ENCODE results near the gene PRPF31. TPM values are rescaled to one million over a fixed set of nuclear protein-coding genes. Genes with fewer than 3 reads are reported as not detected.

Gene PRPF31
- total RNA-seq, 4 donors from 2014 or later: 17.9 to 97.3 (median 52.6) TPM

DNA sequence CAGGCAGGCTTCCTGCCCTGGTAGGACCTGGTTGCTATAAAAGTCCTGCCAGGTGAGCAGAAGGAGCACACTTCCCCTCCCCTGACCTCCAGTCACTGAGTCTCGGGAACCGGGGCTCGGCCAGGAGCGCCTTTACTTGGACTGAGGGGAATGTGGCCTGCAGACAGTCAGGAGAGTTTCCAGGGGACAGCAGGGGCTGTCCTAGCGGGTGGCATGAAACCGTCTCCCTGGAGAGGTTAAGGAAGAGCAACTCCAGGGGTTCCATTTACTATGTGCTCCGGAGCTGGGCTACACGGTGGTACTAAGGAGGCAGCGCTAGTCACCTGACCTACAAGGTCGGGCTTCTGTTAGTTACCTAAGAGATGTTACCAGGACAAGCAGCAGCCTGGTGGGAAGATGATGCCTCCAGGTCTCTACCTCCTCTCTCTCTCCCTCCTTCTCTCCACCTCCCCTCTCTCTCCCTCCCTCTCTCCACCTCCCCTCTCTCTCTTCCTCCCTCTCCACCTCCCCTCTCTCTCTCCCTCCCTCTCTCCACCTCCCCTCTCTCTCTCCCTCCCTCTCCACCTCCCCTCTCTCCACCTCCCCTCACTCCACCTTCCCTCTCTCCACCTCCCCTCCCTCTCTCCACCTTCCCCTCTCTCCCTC lies 17.9 kb downstream of the PRPF31 start:
- Histone ChIP-seq H3K27ac (no peak overlapping the region), H3K4me1 (peaks cover 0 to 4% of the 10 kb centered on the region in 2 donors), H3K27me3 (no peaks in the 10 kb centered on the region), H3K36me3 (no peaks in the 10 kb centered on the region), H3K4me3 (no peak overlapping the region), H3K9me3 (no peaks in the 10 kb centered on the region)
- intact Hi-C loops (cut with DNase I; ENCODE audit: low total_unique reads): no loop called here
- DNase-seq: no peak
- TF ChIP-seq CTCF (IDR thresholded peaks at IDR 0.05) (no peak), POLR2A (IDR thresholded peaks at IDR 0.05) (no peak)

DNA sequence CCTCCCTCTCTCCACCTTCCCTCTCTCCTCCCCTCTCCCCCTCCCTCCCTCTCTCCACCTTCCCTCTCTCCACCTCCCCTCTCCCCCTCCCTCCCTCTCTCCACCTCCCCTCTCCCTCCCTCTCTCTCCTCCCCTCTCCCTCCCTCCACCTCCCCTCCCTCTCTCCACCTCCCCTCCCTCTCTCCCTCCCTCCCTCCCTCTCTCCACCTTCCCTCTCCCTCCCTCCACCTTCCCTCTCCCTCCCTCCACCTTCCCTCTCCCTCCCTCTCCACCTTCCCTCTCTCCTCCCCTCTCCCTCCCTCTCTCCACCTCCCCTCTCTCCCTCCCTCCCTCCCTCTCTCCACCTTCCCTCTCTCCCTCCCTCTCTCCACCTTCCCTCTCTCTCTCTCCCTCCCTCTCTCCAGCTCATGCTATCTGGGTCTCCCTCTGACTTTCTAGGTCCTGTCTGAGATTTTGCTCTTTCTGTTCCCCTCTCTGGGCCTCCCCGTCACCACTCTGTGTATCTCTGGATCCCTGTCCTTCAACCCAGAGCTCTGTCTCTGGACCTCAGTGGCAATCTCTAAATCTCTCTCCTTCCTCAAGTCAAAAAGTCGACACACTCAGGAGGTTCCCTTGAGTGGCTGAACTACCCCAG lies 18.5 kb downstream of the PRPF31 start:
- Histone ChIP-seq H3K27me3 (no peaks in the 10 kb centered on the region), H3K27ac (no peak overlapping the region), H3K9me3 (no peaks in the 10 kb centered on the region), H3K4me1 (peaks cover 0 to 10% of the 10 kb centered on the region in 2 donors), H3K4me3 (no peak overlapping the region), H3K36me3 (no peaks in the 10 kb centered on the region)
- DNase-seq: no peak
- intact Hi-C loops (cut with DNase I; ENCODE audit: low total_unique reads): no loop called here
- TF ChIP-seq CTCF (IDR thresholded peaks at IDR 0.05): no peak
- TF ChIP-seq POLR2A (IDR thresholded peaks at IDR 0.05): no peak

DNA sequence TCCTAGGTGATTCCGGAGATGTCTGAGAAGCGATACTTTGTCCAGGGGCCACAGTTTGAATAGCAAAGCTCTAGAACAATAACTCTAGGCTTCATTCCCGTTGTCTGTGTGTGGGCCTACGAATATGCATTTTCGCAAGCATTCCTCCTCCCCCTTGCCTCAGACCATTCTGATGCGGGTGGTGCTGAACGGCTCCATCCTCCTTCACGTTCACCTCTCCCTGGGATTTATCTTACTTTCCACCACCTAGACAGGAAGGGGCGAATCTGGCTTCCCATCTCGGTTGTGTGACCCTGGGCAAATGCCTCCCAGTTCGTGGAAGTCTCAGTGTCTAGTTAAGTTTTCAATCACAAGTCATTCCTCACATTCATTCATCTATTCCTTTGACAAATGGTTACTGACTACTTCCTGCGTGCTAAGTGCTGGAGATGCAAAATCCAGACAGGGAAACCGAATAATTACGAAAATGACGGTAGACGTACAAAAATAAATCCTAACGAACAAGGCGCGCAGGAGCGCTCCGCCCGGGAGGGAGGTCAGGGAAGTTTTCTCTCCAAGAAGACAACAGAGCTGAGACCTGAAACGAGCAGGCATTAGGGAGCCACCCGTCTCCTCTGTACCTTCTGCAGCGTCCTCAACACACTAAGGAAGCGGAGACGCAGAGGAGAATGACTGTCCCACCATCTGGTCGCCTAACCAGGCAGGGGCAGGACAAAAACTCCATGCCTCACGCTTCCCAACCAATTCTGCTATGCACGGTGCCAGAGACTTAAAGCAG lies 20.7 kb downstream of the PRPF31 start:
- TF ChIP-seq POLR2A (IDR thresholded peaks at IDR 0.05) (no peak), CTCF (IDR thresholded peaks at IDR 0.05) (no peak)
- peaks cover 0 to 18% of the 10 kb centered on the region in 2 donors for H3K4me1 ChIP-seq
- H3K4me3 ChIP-seq: peak overlapping the region; percentile 10 to 24
- no peaks in the 10 kb centered on the region for H3K27me3 ChIP-seq
- intact Hi-C loops (cut with DNase I; ENCODE audit: low total_unique reads): no loop called here
- H3K36me3 ChIP-seq: no peaks in the 10 kb centered on the region
- no peak for DNase-seq
- peak overlapping the region; percentile 33 to 41 for H3K27ac ChIP-seq
- H3K9me3 ChIP-seq: no peaks in the 10 kb centered on the region

GRCh38 chr19:54136864-54137698 lies 21.5 kb downstream of the PRPF31 start:
- intact Hi-C loops (cut with DNase I; ENCODE audit: low total_unique reads): no loop called here
- DNase-seq: peak; percentile 99 to 100
- H3K36me3 ChIP-seq: no peaks in the 10 kb centered on the region
- H3K4me3 ChIP-seq: peak overlapping the region; percentile 77 to 97
- TF ChIP-seq CTCF (IDR thresholded peaks at IDR 0.05): no peak
- TF ChIP-seq POLR2A (IDR thresholded peaks at IDR 0.05): peak; percentile 38 to 50
- no peaks in the 10 kb centered on the region for H3K27me3 ChIP-seq
- H3K4me1 ChIP-seq: peaks cover 0 to 18% of the 10 kb centered on the region in 2 donors
- peak overlapping the region; percentile 90 to 96 for H3K27ac ChIP-seq
- no peaks in the 10 kb centered on the region for H3K9me3 ChIP-seq

All from uterus (tissue), 4 donors.